Stimulated activated CD4-positive, alpha-beta T cell treated with anti-CD3 and anti-CD28 coated beads, Interleukin-4, amount 100 ng/mL, for 1 hour (primary cell): Measurements from ENCODE around the gene PSME3.
"Not testable (repeated sequence)": the region's sequence is repeated elsewhere in the genome, so short reads cannot be mapped to it uniquely, and the experiment has no call there.

ENCODE experiments used
- DNase-seq: peaks from one replicate; pipeline ENCODE4 v3.0.0-alpha.2; 2020

Gene PSME3

DNA sequence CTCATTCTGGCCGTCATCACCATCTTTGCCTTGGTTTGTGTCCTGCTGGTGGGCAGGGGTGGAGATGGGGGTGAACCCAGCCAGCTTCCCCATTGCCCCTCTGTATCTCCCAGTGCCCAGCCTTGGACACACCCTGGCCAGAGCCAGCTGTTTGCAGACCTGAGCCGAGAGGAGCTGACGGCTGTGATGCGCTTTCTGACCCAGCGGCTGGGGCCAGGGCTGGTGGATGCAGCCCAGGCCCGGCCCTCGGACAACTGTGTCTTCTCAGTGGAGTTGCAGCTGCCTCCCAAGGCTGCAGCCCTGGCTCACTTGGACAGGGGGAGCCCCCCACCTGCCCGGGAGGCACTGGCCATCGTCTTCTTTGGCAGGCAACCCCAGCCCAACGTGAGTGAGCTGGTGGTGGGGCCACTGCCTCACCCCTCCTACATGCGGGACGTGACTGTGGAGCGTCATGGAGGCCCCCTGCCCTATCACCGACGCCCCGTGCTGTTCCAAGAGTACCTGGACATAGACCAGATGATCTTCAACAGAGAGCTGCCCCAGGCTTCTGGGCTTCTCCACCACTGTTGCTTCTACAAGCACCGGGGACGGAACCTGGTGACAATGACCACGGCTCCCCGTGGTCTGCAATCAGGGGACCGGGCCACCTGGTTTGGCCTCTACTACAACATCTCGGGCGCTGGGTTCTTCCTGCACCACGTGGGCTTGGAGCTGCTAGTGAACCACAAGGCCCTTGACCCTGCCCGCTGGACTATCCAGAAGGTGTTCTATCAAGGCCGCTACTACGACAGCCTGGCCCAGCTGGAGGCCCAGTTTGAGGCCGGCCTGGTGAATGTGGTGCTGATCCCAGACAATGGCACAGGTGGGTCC is 18.4 kb downstream of the PSME3 start:
- DNase-seq, result not testable (repeated sequence)

DNA sequence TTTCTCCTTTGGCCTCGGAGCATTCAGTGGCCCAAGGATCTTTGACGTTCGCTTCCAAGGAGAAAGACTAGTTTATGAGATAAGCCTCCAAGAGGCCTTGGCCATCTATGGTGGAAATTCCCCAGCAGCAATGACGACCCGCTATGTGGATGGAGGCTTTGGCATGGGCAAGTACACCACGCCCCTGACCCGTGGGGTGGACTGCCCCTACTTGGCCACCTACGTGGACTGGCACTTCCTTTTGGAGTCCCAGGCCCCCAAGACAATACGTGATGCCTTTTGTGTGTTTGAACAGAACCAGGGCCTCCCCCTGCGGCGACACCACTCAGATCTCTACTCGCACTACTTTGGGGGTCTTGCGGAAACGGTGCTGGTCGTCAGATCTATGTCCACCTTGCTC is 19.2 kb downstream of the PSME3 start:
- DNase-seq, result no peak

DNA sequence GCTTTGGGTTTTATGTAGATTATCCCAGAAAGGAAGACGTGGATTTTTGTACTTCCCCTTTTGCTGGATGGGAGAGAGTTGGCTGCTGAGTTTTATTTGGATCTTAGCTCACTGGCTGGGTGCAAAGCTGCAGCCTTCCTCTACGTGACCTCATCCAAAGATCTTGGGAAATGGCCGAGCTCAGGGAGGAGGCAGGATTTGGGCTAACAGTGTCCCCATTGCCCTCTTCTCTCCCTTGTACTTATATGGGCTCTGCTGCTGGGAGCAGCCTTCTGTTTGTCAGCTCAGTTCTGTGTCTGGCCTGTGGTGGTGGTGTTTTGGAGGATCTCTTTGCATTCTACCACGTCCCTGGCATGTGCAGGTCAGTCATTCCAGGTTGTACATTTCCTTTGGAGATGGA is 19.8 kb downstream of the PSME3 start:
- DNase-seq, result no peak

GRCh38 chr17:42853597-42853967 is 20.4 kb downstream of the PSME3 start:
- DNase-seq, result no peak

DNA sequence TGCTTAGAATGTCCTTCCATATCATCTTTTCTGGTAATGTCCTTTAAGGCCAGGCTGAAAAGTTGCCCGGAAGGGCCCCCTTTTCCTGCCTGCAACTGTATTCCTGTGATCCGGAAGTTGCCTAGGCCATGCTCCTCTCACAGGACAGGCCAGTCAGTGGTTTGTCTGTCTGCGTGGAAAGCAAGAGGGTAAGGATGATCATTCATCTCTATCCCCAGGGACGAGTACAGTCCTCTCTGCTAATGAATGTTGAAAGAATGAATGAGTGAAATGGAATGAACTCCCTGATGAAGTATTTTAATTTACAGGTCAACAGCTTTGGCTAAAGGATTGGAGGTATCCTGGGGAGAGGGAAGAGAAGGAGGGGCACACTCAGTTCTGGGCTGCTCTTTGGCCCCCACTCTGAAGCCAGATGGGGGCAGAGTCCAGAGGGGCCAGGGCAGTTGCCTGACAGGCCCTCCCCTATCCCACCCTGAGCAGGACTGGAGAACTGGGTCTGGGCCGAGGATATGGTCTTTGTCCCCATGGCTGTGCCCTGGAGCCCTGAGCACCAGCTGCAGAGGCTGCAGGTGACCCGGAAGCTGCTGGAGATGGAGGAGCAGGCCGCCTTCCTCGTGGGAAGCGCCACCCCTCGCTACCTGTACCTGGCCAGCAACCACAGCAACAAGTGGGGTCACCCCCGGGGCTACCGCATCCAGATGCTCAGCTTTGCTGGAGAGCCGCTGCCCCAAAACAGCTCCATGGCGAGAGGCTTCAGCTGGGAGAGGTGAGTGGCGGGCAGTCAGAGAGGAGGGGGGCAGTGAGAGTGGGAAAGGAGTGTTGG is 21.0 kb downstream of the PSME3 start:
- no peak for DNase-seq

GRCh38 chr17:42855048-42855596 is 21.9 kb downstream of the PSME3 start:
- DNase-seq, result no peak

GRCh38 chr17:42856093-42856492 is 22.9 kb downstream of the PSME3 start:
- DNase-seq, result not testable (repeated sequence)

- not testable (repeated sequence) for DNase-seq
Observed at GRCh38 chr17:42856516-42856915, 23.3 kb downstream of the PSME3 start.

DNA sequence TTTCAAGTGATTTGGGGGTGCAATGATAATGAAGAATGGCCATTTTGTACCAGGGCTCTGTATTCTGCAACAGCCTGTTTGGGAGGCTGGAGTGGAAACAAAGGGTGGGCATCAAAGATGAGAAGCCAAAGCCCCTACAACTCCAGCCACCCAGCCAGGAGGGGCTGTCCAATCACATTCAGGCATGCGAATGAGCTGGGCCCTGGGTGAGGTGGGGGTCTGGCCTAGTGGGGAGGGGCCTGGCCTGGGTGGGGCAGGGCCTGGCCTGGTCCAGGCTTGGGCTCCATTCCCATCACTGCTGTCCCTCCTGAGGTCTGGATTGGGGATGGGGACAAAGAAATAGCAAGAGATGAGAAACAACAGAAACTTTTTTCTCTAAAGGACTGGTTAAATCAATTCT is 24.2 kb downstream of the PSME3 start:
- DNase-seq, result no peak

DNA sequence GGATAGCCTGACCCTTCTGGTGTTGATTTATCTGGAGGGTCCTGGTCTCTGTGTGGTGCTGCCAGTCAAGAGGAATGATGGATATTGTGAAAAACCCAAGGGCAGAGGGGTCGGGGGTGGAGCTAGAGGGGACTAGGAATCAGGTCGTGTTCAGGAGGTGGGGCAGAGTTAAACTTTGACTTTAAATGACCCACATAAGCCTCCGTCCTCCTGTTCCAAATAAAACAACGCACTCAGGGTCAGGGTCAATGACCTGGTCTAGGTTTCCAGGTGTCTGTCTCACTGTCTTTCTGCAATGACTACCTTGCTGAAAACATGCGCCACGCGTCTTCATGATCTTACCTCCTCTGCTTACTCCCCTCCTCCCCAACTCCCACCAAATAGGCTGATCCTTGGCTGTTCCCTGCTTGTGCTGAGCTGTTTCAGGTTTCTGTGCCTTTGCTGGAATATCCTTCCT is 32.5 kb downstream of the PSME3 start:
- DNase-seq, result no peak

GRCh38 chr17:42866216-42866615 is 33.0 kb downstream of the PSME3 start:
- no peak for DNase-seq

DNA sequence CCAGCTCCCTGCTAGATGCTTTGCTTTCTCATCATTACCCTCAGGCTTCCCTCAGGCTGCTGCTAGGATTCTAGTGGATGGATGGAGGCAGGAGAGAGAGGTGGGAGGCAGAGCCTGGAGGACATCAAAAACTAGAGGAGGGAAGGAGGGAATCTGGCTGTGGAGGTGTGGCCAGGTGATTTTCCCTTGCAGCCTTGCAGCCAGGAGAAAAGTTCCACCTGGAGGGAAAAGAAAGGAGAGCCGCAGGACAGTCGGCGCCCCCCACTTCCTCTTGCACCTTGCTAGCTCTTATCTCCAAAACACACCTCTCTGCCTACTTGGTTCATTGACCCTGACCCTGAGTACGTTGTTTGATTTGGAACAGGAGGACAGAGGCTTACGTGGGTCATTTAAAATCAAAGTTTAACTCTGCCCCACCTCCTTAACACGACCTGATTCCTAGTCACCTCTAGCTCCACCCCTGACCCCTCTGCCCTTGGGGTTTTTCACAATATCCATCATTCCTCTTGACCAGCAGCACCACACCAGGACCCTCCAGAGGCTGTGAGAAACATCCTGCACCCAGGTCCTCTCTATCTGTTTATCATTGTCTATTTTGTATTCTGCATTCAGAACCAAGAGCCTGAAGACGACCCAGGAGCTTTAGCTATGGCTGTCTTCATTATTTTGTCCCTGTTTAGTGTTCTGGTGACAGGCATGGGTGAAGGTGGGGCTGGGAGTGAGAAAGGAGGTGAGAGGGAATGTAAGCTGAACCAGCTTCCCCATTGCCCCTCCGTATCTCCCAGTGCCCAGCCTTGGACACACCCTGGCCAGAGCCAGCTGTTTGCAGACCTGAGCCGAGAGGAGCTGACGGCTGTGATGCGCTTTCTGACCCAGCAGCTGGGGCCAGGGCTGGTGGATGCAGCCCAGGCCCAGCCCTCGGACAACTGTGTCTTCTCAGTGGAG is 33.7 kb downstream of the PSME3 start:
- no peak for DNase-seq

DNA sequence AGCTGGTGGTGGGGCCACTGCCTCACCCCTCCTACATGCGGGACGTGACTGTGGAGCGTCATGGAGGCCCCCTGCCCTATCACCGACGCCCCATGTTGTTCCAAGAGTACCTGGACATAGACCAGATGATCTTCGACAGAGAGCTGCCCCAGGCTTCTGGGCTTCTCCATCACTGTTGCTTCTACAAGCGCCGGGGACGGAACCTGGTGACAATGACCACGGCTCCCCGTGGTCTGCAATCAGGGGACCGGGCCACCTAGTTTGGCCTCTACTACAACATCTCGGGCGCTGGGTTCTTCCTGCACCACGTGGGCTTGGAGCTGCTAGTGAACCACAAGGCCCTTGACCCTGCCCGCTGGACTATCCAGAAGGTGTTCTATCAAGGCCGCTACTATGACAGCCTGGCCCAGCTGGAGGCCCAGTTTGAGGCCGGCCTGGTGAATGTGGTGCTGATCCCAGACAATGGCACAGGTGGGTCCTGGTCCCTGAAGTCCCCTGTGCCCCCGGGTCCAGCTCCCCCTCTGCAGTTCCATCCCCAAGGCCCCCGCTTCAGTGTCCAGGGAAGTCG is 34.6 kb downstream of the PSME3 start:
- DNase-seq, result not testable (repeated sequence)

DNA sequence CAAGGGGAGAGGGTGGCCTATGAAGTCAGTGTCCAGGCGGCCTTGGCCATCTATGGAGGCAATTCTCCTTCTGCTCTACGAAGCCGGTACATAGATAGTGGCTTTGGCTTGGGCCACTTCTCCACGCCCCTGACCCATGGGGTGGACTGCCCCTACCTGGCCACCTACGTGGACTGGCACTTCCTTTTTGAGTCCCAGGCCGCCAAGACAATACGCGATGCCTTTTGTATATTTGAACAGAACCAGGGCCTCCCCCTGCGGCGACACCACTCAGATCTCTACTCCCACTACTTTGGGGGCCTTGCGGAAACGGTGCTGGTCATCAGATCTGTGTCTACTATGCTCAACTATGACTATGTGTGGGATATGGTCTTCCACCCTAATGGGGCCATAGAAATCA is 35.1 kb downstream of the PSME3 start:
- DNase-seq, result no peak

- no peak for DNase-seq
Observed at GRCh38 chr17:42871647-42872046, 38.5 kb downstream of the PSME3 start.

DNA sequence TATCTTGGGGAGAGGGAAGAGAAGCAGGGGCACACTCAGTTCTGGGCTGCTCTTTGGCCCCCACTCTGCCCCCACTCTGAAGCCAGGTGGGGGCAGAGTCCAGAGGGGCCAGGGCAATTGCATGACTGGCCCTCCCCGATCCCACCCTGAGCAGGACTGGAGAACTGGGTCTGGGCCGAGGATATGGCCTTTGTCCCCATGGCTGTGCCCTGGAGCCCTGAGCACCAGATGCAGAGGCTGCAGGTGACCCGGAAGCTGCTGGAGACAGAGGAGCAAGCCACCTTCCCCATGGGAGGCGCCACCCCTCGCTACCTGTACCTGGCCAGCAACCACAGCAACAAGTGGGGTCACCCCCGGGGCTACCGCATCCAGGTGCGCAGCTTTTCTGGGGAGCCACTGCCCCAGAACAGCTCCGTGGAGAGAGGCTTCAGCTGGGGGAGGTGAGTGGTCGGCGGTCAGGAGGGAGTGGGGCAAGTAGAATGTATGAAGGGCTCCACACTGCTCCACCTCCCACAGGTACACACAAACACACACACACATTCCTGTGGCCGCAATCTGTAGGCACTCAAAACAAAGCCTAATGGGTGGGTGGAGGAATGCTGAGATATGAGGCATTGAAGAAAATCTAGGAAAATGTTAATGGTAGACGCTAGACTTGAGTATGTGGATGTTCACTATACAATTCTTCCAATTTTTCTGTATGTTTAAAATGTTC is 39.2 kb downstream of the PSME3 start:
- DNase-seq, result no peak

DNA sequence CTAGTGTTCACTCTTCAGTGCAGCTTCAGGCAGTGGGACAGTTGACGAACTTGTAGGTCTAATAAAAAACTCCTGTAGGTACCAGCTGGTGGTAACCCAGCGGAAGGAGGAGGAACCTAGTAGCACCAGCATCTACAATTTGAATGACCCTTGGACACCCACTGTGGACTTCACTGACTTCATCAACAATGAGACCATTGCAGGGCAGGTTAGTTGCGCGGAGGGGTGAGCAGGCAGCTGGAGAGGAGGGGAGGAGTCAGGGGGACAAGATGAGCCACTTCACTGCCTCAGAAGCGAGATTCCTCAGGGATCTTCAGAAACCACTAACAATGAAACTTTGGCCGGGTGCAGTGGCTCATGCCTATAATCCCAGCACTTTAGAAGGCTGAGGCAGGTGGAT is 40.1 kb downstream of the PSME3 start:
- DNase-seq, result no peak

GRCh38 chr17:42873932-42874695 is 40.9 kb downstream of the PSME3 start:
- DNase-seq, result not testable (repeated sequence)

DNA sequence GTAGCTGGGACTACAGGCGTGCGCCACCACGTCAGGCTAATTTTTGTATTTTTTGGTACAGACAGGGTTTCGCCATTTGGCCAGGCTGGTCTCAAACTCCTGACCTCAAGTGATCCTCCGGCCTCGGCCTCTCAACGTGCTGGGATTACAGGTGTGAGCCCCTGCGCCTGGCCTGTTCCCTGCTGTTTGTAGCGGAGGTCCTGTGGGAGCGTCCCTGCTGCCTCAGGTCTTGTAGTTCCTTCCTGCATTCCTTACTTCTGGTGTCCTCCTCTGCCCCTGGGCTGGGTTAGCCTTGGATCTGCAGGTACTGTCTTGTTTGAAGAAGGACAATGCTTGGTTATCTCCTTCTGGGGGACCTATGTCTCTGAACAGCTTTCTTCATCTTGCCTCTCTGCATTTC is 43.8 kb downstream of the PSME3 start:
- DNase-seq, result no peak

GRCh38 chr17:42878123-42878880 is 45.1 kb downstream of the PSME3 start:
- DNase-seq, result no peak
